HG02588 (cell line): ENCODE measurements around the gene AKR1C8.
"Not testable (repeated sequence)": the region's sequence is repeated elsewhere in the genome, so short reads cannot be mapped to it uniquely, and the experiment has no call there.

ENCODE experiments used
- ATAC-seq: cut with Tn5 transposase; IDR thresholded peaks from one replicate; pipeline ENCODE4 v1.9.1; 2021; ENCODE audit warnings: mild to moderate bottlenecking, moderate library complexity; ENCODE audit not compliant: unreplicated experiment

AKR1C8 gene

DNA sequence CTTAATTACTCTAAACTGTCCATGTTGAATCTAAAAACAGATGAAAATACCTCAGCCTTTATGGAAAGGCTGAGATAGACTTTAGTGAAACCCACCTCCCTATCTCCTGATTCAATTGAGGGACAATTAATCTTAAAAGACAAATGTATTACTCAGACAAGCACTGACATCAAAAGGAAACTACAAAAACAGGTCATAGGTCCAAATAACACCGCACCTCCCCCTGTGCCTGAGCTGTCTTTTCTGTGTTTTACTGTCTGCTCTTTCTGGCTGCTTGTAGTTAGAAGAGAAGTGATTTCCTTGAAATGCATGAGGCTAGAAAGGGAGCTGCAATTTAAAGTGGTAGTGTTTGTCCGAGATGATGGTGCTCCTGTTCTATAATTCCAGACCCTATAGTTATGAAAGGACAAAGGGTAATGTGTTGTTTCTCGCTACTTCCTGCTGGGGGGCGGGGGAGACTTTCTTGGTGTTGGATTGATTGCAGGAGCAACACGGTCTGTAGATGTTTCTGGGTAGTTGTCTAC is 16.0 kb downstream of the AKR1C8 start:
- ATAC-seq, result no peak

DNA sequence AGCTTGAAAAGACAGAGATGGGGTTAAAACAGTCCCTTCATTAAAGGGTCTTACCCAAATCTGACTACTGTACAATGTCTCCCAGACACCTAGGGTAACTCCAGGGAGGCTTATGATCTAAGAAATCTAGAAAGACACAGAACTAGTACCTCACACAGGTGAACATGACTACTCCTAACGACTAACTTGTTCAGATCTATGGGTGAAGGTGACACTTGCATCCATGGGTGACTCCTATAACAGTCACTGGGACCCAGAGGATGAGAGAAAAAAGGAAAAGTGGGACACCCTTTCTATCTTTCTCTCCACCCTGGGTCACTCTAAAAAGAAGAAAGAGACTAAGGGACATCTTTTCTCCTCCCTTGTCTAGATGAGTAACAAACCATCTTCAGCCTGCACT is 19.2 kb downstream of the AKR1C8 start:
- ATAC-seq, result no peak

DNA sequence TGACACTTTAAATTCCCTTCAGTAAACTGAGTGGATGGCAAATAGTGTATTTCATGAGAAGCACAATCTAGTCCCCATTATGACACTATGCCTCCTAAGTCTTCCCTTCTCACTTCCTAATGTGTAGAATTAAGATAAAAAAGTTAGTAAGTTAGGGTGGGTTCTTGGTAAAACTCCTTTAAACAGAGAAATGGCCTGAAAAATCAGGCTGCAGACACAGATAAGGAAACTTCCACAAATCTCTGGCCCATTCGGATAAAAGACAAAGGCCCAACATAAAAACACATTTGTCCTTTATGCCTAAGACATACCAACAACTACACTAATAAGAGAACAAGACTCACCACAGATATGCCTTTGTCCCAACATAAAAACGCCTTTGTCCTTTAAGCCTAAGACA is 21.5 kb downstream of the AKR1C8 start:
- ATAC-seq, result no peak

DNA sequence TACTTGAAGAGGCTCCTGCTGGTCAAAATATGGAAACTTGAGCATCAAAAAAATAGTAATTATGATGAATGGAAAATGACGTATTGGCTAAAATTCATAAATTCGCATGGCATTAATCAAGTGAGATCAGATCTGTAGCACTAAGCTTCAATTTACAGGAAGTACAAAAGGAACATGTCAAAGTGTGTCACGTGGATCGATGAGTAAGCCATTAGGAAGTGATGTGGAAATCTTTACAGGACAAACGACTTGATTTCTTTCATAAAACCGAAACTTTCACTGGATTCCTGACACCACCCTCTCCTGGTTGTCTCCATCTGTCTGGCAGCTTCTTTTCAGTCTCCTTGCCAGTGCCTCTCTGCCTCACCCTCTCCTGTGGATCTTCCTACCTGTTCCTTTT is 25.8 kb downstream of the AKR1C8 start:
- no peak for ATAC-seq

DNA sequence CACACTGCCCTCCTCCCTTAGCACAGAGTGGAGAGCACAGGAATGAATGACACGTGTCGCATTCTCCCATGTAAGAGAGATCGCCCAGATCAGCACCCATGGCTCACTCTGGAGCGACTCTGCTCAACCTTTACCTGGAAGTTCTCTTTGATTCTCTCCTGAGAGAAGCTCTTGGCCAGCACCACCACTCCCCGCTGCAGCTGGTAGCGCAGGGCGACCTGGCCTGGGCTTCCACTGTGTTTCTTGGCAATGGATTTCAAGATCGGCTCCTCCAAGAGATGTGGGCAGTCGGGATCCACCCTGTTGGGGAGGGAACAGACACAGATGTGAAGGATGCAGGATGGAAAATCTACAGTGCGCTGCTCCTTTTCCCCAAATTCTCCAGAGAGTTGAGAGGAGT is 27.4 kb downstream of the AKR1C8 start:
- no peak for ATAC-seq

DNA sequence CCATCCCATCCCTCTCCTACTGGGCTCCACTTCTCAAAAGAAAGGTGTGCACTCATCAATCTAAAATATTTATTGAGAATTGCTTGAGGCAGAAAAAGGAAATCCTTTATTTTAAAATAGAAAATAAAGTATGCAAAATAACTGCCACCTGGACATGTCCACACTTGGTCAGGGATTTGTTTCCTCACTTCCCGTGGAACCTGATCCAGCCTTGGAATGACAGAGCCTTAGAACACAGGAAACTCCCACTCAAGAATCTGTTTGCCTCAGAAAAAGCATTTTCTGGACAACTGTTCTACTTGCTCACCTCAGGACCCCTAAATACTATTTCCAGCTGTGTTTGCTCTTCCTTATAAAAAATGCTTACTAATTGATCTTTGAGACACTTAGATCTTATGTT is 29.0 kb downstream of the AKR1C8 start:
- ATAC-seq, result no peak

DNA sequence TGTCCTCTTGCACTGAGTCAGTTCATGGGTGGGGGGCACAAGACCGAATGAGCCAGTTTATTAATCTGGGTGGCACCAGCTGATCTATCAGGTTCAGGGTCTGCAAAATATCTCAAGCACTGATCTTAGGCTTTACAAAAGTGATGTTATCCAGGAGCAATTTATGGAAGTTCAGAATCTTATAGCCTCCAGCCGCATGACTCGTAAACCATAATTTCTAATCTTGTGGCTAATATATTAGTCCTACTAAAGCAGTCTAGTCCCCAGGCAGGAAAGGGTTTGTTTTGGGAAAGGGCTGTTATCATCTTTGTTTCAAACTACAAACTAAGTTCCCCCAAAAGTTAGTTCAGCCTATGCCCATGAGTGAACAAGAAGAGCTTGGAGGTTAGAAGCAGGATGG is 33.9 kb downstream of the AKR1C8 start:
- no peak for ATAC-seq

DNA sequence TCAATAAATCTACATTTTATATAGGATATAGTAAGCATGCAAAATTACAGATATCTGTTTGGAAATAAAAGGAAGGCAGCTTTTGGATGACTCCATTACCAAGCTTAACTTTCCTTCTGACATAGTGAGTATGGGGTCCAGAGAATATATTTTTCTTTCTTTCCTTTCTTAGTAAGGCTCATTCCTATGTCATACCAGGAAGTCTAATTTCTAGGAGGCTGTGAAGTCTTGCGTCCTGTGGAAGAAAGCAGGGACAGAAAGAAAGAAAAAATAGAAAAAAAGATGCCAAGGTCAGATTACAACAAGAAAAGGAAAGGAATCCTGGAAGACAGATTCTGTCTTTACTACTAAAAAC is 36.3 kb downstream of the AKR1C8 start:
- no peak for ATAC-seq

DNA sequence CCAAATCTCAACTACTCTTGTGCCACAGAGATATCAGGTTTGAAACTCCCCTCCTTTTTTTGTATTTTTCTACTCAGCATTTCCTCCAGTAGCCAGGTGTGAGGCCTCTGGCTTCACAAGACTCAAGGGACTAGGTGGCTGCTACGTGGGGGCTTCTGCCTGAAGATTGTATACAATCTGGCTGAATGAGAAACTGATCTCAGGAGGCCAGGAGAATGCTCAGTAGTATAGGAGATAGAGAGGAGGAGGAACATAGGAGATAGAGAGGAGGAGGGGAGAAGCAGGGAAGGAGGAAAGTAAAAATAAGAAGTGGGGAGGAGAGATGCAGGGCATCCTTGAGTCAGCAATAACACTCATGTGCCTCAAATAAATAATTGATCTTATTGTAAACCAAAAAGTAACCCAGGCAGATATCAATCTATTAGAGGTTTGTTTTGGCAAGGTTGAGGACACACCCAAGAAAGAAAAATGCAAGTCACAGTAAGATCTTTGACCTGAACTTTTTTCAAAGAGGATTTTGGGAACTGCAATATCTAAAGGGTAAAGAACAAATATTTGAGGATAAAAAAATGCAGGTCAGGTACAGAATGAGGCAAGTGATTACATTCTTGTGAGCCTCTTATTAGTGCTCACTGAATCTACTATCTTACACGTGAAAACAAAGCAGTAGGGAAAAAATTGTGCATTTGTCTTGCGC is 36.8 kb downstream of the AKR1C8 start:
- ATAC-seq, result no peak

DNA sequence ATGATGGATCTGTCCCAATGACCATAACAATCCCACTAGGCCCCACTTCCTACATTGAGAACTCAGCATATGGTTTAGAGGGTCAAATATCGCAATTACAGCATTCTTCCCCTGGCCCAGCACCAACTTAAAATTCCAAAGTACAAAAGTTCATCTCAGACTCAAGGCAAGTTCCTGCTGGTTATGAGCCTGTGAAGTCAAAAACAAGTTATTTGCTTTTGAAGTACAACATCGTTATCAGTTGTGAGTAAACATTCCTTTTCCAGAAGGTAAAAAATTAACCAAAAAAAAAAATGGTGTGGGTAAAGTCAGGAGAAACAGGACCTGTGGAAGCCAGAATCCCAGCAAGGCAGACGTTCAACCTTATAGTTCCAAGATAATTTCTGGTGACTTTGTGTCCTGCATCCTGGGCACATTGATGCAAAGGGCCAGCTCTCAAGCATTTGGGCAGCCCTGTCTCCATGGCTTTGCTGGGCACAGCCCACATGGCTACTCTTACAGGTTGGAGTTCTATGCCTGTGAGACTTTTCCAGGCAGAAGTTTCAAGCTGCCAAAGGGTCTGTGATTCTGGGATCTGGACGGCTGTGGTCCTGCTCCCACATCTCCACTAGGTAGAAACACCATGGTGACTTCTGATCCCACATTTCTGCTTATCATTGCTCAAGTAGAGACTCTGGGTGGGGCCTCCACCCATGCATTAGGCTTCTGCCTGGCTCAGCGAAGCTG is 37.5 kb downstream of the AKR1C8 start:
- no peak for ATAC-seq

DNA sequence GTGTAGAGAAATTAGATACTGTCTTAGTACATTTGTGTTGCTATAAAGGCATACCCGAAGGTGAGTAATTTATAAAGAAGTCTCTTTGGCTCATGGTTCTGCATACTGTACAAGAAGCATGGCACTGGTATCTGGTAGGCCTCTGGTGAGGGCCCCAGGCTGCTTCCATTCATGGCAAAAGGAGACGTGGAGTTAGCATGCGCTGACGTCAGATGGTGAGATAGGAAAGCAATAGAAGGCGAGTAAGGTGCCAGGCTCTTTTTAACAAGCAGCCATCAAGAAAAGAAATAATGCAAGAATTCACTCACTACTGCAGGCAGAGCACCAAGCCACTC is 38.1 kb downstream of the AKR1C8 start:
- no peak for ATAC-seq

DNA sequence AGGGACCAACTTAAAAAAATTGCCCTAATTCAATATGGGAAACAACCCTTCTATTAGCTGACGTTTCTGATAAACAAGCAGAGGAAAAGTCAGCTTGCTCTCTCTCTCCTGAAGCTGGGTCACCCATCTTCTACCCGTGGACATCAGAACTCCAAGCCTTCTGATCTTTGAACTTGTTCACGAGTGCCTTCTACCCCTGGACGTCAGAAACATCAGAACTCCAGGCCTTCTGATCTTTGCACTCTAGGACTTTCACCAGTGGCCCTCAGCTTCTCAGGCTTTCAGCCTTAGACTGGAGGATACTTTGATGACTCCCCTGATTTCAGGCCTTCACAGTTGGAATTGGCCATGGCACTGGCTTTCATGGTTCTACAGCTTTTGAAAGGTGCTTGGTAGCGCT is 41.8 kb downstream of the AKR1C8 start:
- no peak for ATAC-seq

DNA sequence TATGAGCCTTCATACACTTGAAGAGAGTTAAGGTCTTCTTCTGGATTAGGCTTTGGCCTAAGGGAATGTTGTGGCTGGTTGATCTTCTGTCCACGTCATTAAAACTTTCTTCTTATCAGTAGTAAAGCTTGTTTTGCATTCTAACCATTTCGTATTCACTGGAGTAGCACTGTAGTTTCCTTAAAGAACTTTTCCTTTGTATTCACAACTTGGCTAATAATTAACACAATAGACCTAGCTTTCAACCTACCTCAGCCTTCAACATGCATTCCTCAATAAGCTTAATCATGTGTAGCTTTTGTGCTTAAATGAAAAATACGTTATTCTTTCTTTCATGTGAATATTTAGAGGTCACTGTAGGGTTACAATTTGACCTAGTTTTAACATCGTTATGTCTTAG is 42.8 kb downstream of the AKR1C8 start:
- ATAC-seq, result no peak

DNA sequence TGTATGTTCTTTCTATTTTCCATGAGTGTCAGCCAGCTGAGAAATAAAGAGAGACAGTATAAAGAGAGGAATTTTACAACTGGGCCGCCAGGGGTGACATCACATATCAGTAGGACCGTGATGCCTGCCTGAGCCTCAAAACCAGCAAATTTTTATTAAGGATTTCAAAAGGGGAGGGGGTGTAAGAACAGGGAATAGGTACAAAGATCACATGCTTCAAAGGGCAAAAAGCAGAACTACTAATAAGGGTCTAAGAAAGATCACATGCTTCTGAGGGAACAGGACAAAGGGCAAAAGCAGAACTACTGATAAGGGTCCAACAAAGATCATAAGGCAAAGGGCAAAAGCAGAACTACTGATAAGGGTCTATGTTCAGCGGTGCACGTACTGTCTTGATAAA is 47.3 kb downstream of the AKR1C8 start:
- not testable (repeated sequence) for ATAC-seq

DNA sequence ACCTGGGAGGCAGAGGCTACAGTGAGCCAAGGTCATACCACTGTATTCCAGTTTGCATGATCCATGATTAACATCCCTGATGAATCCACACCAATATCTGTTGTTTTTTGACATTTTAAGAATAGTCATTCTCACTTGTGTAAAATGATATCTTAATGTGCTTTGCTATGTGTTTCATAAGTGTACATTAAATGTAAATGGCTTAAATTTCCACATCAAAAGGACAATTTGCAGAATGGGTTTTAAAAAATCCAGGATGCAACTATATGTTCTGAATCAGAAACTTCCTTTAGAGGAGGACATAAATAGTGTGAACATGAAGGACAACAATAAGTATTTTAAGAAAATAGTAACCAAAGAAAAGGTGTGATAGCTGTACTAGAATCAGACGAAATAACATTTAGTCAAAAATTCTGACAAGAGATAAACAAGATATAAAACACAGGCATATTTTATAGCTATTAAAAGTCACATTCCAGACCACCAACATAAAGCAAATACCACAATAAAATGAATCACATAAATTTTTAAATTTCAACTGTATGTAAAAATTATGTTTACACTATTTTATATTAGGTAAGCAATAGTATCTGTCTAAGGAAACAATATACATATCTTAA is 48.4 kb downstream of the AKR1C8 start:
- ATAC-seq, result no peak

DNA sequence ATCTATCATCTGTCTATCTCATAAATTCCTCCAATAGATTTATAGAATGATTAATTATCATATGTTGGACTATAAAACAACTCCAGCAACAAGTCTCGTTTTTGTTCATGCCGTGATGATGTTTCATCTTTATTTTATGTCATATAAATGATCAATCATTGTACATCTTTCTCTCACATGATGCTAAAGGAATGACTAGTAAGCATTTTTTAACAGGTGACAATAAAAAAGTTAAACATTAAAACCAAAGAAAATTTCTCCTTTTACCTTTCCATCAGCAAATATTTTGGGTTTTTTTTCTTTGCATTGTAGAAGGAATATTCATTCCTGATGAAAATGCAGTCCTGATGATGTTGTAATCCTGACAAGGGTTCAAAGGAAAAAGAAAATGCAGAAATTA is 49.4 kb downstream of the AKR1C8 start:
- no peak for ATAC-seq

DNA sequence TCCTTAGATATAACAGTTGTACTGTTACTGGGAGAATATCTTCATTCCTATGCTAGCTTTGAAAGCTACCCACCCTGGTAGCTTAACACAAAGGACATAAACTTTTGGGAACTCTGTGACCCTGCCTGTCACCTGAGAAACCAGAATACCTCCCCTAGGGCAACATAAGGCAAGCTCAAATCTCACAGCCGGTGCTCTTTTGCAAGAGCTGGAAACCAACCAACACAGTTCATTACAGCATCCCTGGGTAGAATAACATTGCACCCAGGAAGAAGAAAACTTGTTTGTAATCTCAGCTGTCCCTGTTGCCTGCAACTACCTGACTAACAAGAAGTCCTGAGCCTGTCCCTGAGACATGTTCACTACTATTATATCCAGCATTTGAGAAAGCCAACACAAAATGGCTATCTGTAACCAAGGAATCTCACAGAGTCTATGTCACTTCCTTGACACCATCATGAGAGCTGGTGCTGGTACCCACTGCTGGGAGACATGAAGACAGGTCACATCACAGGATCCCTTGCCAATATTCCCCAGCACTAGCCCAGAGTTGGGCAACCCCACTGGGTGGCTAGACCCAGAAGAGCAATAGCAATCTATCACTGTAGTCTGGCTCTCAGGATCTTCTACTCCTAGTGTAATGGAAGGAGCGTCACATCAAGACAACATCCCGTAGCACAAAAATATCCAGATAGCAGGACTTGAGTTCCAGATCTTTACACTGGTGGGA is 59.5 kb downstream of the AKR1C8 start:
- no peak for ATAC-seq

DNA sequence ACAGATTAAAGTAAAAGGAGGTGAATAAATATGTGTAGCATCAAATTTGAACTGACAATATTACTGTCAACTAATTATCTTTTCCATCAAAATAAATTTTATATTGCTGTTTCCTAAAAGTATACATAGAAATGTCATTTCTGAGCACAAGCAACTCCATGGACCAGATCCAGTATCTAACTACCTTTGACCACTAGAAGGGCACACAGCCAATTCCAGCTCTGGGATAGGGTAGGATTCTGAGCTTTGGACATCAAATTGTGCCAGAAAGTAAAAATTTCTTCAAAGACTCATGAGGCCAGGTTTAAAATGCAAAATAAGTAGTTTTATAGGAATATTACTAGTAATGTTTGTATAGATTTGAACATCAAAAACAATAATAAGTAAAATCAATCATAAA is 61.1 kb downstream of the AKR1C8 start:
- ATAC-seq, result no peak

DNA sequence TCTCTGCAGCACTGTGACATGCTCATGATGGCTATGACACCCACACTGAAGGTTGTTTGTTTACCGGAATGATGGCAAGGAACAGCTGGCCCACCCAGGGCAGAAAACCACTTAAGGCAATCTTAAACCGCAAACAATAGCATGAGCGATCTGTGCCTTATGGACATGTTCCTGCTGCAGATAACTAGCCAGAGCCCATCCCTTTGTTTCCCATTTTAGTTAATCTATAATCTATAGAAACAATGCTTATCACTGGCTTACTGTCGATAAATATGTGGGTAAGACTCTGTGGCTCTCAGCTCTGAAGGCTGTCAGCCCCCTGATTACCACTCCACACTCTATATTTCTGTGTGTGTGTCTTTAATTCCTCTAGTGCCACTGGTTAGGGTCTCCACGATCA is 65.0 kb downstream of the AKR1C8 start:
- ATAC-seq, result not testable (repeated sequence)

DNA sequence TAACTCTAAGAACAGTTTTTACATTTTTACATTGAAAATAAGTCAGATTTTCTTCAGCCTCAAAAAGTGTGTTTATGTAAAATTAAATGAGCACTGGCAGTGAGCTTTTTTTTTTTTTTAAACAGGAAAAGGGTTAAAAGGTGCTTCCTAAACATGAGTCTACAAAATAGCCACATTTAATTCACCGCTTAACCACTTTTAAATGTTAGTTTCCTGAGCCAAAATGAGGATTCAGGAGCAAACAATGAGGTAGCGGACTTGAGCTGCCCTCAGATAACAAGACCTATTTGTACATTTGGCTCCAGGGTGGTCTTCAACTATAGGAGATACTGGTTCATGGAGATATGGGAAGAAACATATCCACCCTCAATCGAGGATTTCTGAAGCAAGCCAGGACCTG is 67.9 kb downstream of the AKR1C8 start:
- ATAC-seq, result no peak

DNA sequence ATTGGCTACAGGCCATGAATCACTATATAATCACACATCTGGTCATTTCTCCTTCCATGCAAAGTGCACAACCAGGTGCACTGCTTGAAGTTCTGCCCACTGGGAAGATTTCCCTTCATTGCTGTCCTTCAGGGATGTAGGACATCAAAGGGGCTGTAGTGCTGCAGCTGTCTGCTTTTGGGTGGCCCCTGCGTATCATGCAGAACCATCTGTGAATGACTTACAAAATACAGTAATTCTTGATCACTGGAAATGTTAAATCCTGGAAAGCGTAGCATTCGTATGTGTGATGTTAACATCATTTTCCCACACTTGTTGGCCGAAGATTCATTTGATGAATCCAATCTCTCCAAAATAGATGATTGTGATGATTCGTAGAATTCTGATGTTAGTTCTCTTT is 68.3 kb downstream of the AKR1C8 start:
- no peak for ATAC-seq

DNA sequence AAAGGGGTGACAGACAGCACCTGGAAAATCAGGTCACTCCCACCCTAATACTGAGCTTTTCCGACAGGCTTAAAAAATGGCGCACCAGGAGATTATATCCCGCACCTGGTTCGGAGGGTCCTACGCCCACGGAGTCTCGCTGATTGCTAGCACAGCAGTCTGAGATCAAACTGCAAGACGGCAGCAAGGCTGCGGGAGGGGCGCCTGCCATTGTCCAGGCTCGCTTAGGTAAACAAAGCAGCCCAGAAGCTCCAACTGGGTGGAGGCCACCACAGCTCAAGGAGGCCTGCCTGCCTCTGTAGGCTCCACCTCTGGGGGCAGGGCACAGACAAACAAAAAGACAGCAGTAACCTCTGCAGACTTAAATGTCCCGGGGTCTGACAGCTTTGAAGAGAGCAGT is 75.1 kb downstream of the AKR1C8 start:
- ATAC-seq, result not testable (repeated sequence)
